Testis (tissue), 3 donors: Measurements from ENCODE around the gene GUCY1A1. TPM values are rescaled to one million over a fixed set of nuclear protein-coding genes. Genes with fewer than 3 reads are reported as not detected.

Source experiments
- DNase-seq: peaks from one replicate; pipeline ENCODE4 v3.0.0-alpha.2; 2019
- H3K27ac ChIP-seq, 2 donors: fragments of 200-600 bp; sonication (generic); one replicate each; pipeline ENCODE4 v1.5.1; 2019
- H3K27me3 ChIP-seq: fragments of 200-600 bp; sonication (generic); one replicate; pipeline ENCODE4 v1.5.1; 2019
- H3K36me3 ChIP-seq: fragments of 200-600 bp; sonication (generic); one replicate; pipeline ENCODE4 v1.5.1; 2017; ENCODE audit warnings: low read depth; ENCODE audit errors: missing control alignments
- H3K4me1 ChIP-seq: fragments of 200-600 bp; sonication (generic); one replicate; pipeline ENCODE4 v1.5.1; 2019
- H3K4me3 ChIP-seq, 2 donors: fragments of 200-600 bp; sonication (generic); one replicate each; pipeline ENCODE4 v1.5.1; 2017 to 2019
- H3K9me3 ChIP-seq: fragments of 200-600 bp; sonication (generic); one replicate; pipeline ENCODE4 v1.5.1; 2017
- CTCF ChIP-seq, 3 experiments: fragments of 450-650 bp in 2 of 3; fragments of 200-600 bp in 1 of 3; sonication (generic) in 1 of 3; IDR thresholded peaks; one replicate each; pipeline ENCODE4 v1.5.1; 2016 to 2019; ENCODE audit warnings: antibody characterized with exemption in 3 of 3, mild to moderate bottlenecking in 2 of 3, moderate library complexity in 1 of 3
- POLR2A ChIP-seq: fragments of 450-650 bp; IDR thresholded peaks from one replicate; pipeline ENCODE4 v1.6.1; 2017; ENCODE audit warnings: antibody characterized with exemption, mild to moderate bottlenecking, moderate library complexity
- WGBS, 2 donors: methylation state at CpG; one replicate each; pipeline ENCODE4 v1.1.5; 2018; 5-methylcytosine and 5-hydroxymethylcytosine counted together
- intact Hi-C: fragments of 100-400 bp; cut with DNase I; formaldehyde crosslinking; loops from one replicate; pipeline ENCODE4 v1.15.1; 2023; ENCODE audit warnings: low total_unique reads
- polyA plus RNA-seq: library from polyadenylated mRNA; stranded (reverse); fragments of 350-450 nt; fragmentation: Illumina TruSeq; extraction: RNeasy Lipid Tissue Mini Kit (QIAGEN cat#74804); gene quantifications from one replicate; pipeline ENCODE4 v1.2.3, GENCODE V29; 2014; ENCODE audit warnings: low read depth, low replicate concordance; ENCODE audit not compliant: insufficient read depth
- total RNA-seq, 2 donors: library from RNA; depleted of rRNA; stranded (reverse); fragments of >200 nt; gene quantifications; one replicate each; pipeline ENCODE4 v1.2.3, GENCODE V29; 2016

Gene GUCY1A1
- total and polyA plus RNA-seq, 3 donors from 2014 or later = 2.5 to 4.6 (median 4.5) TPM

GRCh38 chr4:155679343-155679742, 12.7 kb downstream of the GUCY1A1 start:
- TF ChIP-seq POLR2A (no peak), CTCF (IDR thresholded peaks at IDR 0.05) (no peak)
- intact Hi-C loops = no loop called here
- WGBS, 2 donors = 88% methylated on average over 5 of the region's 5 CpGs

GRCh38 chr4:155681886-155682285, 15.2 kb downstream of the GUCY1A1 start:
- Histone ChIP-seq H3K36me3 (no peaks in the 10 kb centered on the region), H3K27ac (no peak overlapping the region), H3K9me3 (no peaks in the 10 kb centered on the region), H3K27me3 (no peaks in the 10 kb centered on the region), H3K4me3 (no peak overlapping the region), H3K4me1 (no peaks in the 10 kb centered on the region)
- DNase-seq = no peak
- 77 to 86% methylated on average over 3 of the region's 3 CpGs for WGBS, 2 donors
- intact Hi-C loops = no loop called here
- TF ChIP-seq CTCF (IDR thresholded peaks at IDR 0.05) = no peak
- TF ChIP-seq POLR2A = no peak

More at GRCh38 chr4:155679343-155679742, 12.7 kb downstream of the GUCY1A1 start:
- no peaks in the 10 kb centered on the region for H3K4me1 ChIP-seq
- no peaks in the 10 kb centered on the region for H3K9me3 ChIP-seq
- no peak overlapping the region for H3K27ac ChIP-seq
- H3K27me3 ChIP-seq = no peaks in the 10 kb centered on the region
- no peak overlapping the region for H3K4me3 ChIP-seq
- no peak for DNase-seq
- no peaks in the 10 kb centered on the region for H3K36me3 ChIP-seq

GRCh38 chr4:155684423-155684822, 17.8 kb downstream of the GUCY1A1 start:
- no peak for TF ChIP-seq POLR2A
- no peak overlapping the region for H3K27ac ChIP-seq
- intact Hi-C loops = no loop called here

GRCh38 chr4:155684892-155685541, 18.4 kb downstream of the GUCY1A1 start:
- intact Hi-C loops = no loop called here

More at GRCh38 chr4:155684423-155684822, 17.8 kb downstream of the GUCY1A1 start:
- Histone ChIP-seq H3K9me3 (no peaks in the 10 kb centered on the region), H3K27me3 (no peaks in the 10 kb centered on the region), H3K36me3 (no peaks in the 10 kb centered on the region), H3K4me3 (no peak overlapping the region), H3K4me1 (no peaks in the 10 kb centered on the region)
- DNase-seq = no peak
- WGBS, 2 donors = 80 to 84% methylated on average over 2 of the region's 2 CpGs

GRCh38 chr4:155687380-155687982, 20.8 kb downstream of the GUCY1A1 start:
- no peaks in the 10 kb centered on the region for H3K36me3 ChIP-seq
- H3K4me1 ChIP-seq = no peaks in the 10 kb centered on the region
- no peaks in the 10 kb centered on the region for H3K27me3 ChIP-seq
- H3K9me3 ChIP-seq = no peaks in the 10 kb centered on the region
- TF ChIP-seq POLR2A = no peak
- no peak for TF ChIP-seq CTCF (IDR thresholded peaks at IDR 0.05)
- H3K27ac ChIP-seq = no peak overlapping the region
- no peak for DNase-seq
- WGBS, 2 donors = 96% methylated on average over 6 of the region's 6 CpGs
- no peak overlapping the region for H3K4me3 ChIP-seq
- intact Hi-C loops = no loop called here

More at GRCh38 chr4:155684892-155685541, 18.4 kb downstream of the GUCY1A1 start:
- H3K27me3 ChIP-seq = no peaks in the 10 kb centered on the region
- H3K9me3 ChIP-seq = no peaks in the 10 kb centered on the region
- H3K4me3 ChIP-seq = no peak overlapping the region
- no peaks in the 10 kb centered on the region for H3K36me3 ChIP-seq
- no peaks in the 10 kb centered on the region for H3K4me1 ChIP-seq
- H3K27ac ChIP-seq = no peak overlapping the region
- 57 to 72% methylated on average over 1 of the region's 1 CpG for WGBS, 2 donors
- DNase-seq = no peak
- no peak for TF ChIP-seq CTCF (IDR thresholded peaks at IDR 0.05)
